Neural cell (in vitro differentiated cells): ENCODE measurements around the gene SHF. TPM values are rescaled to one million over a fixed set of nuclear protein-coding genes. Genes with fewer than 3 reads are reported as not detected.

Source experiments
- H2AFZ ChIP-seq: fragments of 200-600, 300-800 bp; sonication (generic), shearing (Covaris generic); 2 replicates; pipeline ENCODE4 v1.6.0; 2014; ENCODE audit warnings: low read depth, mild to moderate bottlenecking, antibody characterized with exemption, low read length, moderate library complexity
- H3F3A ChIP-seq: fragments of 200-600 bp; shearing (Covaris generic); 2 replicates; pipeline ENCODE4 v1.6.1; 2016; ENCODE audit warnings: mild to moderate bottlenecking, moderate library complexity, mixed read lengths, antibody characterized with exemption, low read length; ENCODE audit not compliant: insufficient read depth, poor library complexity, severe bottlenecking
- H3K27ac ChIP-seq: fragments of 200-600, 300-800 bp; sonication (generic), shearing (Covaris generic); 2 replicates; pipeline ENCODE4 v1.5.1; 2014; ENCODE audit warnings: mild to moderate bottlenecking, low read length, moderate library complexity
- H3K27me3 ChIP-seq: fragments of 300-800, 200-600 bp; sonication (generic), shearing (Covaris generic); 2 replicates; pipeline ENCODE4 v1.6.0; 2014; ENCODE audit warnings: mild to moderate bottlenecking, low read depth, low read length, moderate library complexity; ENCODE audit not compliant: insufficient read depth
- H3K36me3 ChIP-seq: fragments of 300-800, 200-600 bp; sonication (generic), shearing (Covaris generic); 2 replicates; pipeline ENCODE4 v1.5.1; 2014; ENCODE audit warnings: mild to moderate bottlenecking, antibody characterized with exemption, low read length, moderate library complexity; ENCODE audit not compliant: insufficient read depth
- H3K4me2 ChIP-seq: fragments of 300-800, 200-600 bp; sonication (generic), shearing (Covaris generic); 2 replicates; pipeline ENCODE4 v1.6.0; 2014; ENCODE audit warnings: mild to moderate bottlenecking, low read length
- H3K4me3 ChIP-seq: fragments of 300-800, 200-600 bp; sonication (generic), shearing (Covaris generic); 2 replicates; pipeline ENCODE4 v1.5.1; 2014; ENCODE audit warnings: mild to moderate bottlenecking, low read length, moderate library complexity
- H3K79me2 ChIP-seq: fragments of 200-600 bp; shearing (Covaris generic); replicated peaks from 2 replicates; pipeline ENCODE4 v1.6.0; 2014; ENCODE audit warnings: mild to moderate bottlenecking, low read length, moderate library complexity; ENCODE audit not compliant: insufficient read depth
- H3K9ac ChIP-seq: fragments of 300-800, 200-600 bp; sonication (generic), shearing (Covaris generic); 2 replicates; pipeline ENCODE4 v1.6.1; 2016; ENCODE audit warnings: mild to moderate bottlenecking, low read length, mixed read lengths
- H3K9me2 ChIP-seq: fragments of 200-600 bp; shearing (Covaris generic); 2 replicates; pipeline ENCODE4 v1.6.1; 2016; ENCODE audit warnings: mild to moderate bottlenecking, low read length, mixed read lengths; ENCODE audit not compliant: insufficient read depth
- H3K9me3 ChIP-seq: fragments of 200-600, 300-800 bp; sonication (generic), shearing (Covaris generic); 2 replicates; pipeline ENCODE4 v1.6.1; 2016; ENCODE audit warnings: mild to moderate bottlenecking, mixed run types, low read length, moderate library complexity, mixed read lengths
- H4K20me1 ChIP-seq: fragments of 200-600 bp; shearing (Covaris generic); 2 replicates; pipeline ENCODE4 v1.6.1; 2016; ENCODE audit warnings: mild to moderate bottlenecking, mixed run types; ENCODE audit not compliant: insufficient read depth
- CTCF ChIP-seq: fragments of 450-650 bp; IDR thresholded peaks from 2 replicates; pipeline ENCODE4 v1.5.1; 2014; ENCODE audit warnings: antibody characterized with exemption, mild to moderate bottlenecking, moderate library complexity; ENCODE audit not compliant: poor library complexity, severe bottlenecking
- EP300 ChIP-seq: fragments of 450-650 bp; conservative IDR thresholded peaks from 2 replicates; pipeline ENCODE4 v1.6.1; 2014; ENCODE audit warnings: antibody characterized with exemption, mild to moderate bottlenecking, moderate library complexity; ENCODE audit not compliant: poor library complexity, severe bottlenecking
- EZH2 ChIP-seq: fragments of 200-600, 300-800 bp; shearing (Covaris generic), sonication (generic); IDR thresholded peaks from 2 replicates; pipeline ENCODE4 v1.6.1; 2014; ENCODE audit warnings: antibody characterized with exemption, low read length, borderline replicate concordance, mild to moderate bottlenecking; ENCODE audit not compliant: insufficient read depth, poor library complexity, severe bottlenecking
- MXI1 ChIP-seq: fragments of 450-650 bp; conservative IDR thresholded peaks from 2 replicates; pipeline ENCODE4 v1.6.1; 2014; ENCODE audit warnings: antibody characterized with exemption, mild to moderate bottlenecking; ENCODE audit not compliant: poor library complexity, severe bottlenecking
- POLR2AphosphoS5 ChIP-seq: IDR thresholded peaks from 2 replicates; pipeline ENCODE4 v1.6.1; 2012
- RAD21 ChIP-seq: fragments of 450-650 bp; conservative IDR thresholded peaks from 2 replicates; pipeline ENCODE4 v1.6.1; 2014; ENCODE audit warnings: antibody characterized with exemption, mild to moderate bottlenecking, moderate library complexity
- REST ChIP-seq: IDR thresholded peaks from 2 replicates; pipeline ENCODE4 v1.6.1; 2012; ENCODE audit warnings: borderline replicate concordance
- SMC3 ChIP-seq: fragments of 450-650 bp; conservative IDR thresholded peaks from 2 replicates; pipeline ENCODE4 v1.6.1; 2014; ENCODE audit warnings: antibody characterized with exemption, mild to moderate bottlenecking, moderate library complexity; ENCODE audit not compliant: poor library complexity
- TAF1 ChIP-seq: IDR thresholded peaks from 2 replicates; pipeline ENCODE4 v1.6.1; 2012; ENCODE audit warnings: low read depth
- polyA plus RNA-seq: library from polyadenylated mRNA; depleted of rRNA; stranded (reverse); fragments of >200 nt; gene quantifications from 2 replicates; pipeline ENCODE4 v1.2.3, GENCODE V29; 2014

Gene SHF
- polyA plus RNA-seq, 1 donor from 2014 or later = 41.5 TPM

DNA sequence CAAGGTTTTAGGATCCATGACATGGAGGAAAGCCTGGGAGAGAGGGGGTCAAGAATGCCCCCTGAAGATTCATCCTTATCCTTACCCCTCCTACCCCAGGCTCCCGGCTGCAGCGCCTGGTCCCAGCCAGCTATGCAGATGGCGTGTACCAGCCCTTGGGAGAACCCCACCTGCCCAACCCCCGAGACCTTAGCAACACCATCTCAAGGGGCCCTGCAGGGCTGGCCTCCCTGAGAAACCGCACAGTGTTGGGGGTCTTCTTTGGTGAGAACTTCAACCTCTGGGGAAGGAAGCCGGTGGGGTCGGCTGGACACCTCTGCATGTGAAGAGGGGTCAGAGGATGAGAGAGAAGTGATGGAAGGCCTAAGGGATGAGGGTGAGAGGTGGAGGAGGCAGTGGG lies 53.7 kb downstream of the SHF start:
- TF ChIP-seq CTCF (no peak), REST (no peak), MXI1 (no peak), TAF1 (no peak), EP300 (no peak), RAD21 (no peak), POLR2AphosphoS5 (no peak), EZH2 (no peak), SMC3 (no peak)
- no peaks in the 10 kb centered on the region for H3K9me2 ChIP-seq
- no peak overlapping the region for H3K9ac ChIP-seq
- no peaks in the 10 kb centered on the region for H3K36me3 ChIP-seq
- H3F3A ChIP-seq = no peaks in the 10 kb centered on the region
- peaks cover 74% of the 10 kb centered on the region for H3K27me3 ChIP-seq
- no peak overlapping the region for H3K4me2 ChIP-seq
- no peaks in the 10 kb centered on the region for H3K79me2 ChIP-seq
- no peaks in the 10 kb centered on the region for H4K20me1 ChIP-seq
- H3K27ac ChIP-seq = no peak overlapping the region
- H2AFZ ChIP-seq = no peak overlapping the region
- H3K9me3 ChIP-seq = no peaks in the 10 kb centered on the region
- H3K4me3 ChIP-seq = no peak overlapping the region

- Histone ChIP-seq H3K9ac (no peak overlapping the region), H3F3A (no peaks in the 10 kb centered on the region), H2AFZ (no peak overlapping the region), H3K4me3 (no peak overlapping the region), H3K27me3 (peaks cover 79% of the 10 kb centered on the region), H4K20me1 (no peaks in the 10 kb centered on the region), H3K4me2 (no peak overlapping the region), H3K79me2 (no peaks in the 10 kb centered on the region), H3K27ac (no peak overlapping the region), H3K9me3 (no peaks in the 10 kb centered on the region), H3K9me2 (no peaks in the 10 kb centered on the region), H3K36me3 (no peaks in the 10 kb centered on the region)
- no peak for TF ChIP-seq REST
- no peak for TF ChIP-seq POLR2AphosphoS5
- TF ChIP-seq EZH2 = no peak
- no peak for TF ChIP-seq TAF1
- TF ChIP-seq SMC3 = no peak
- no peak for TF ChIP-seq EP300
- no peak for TF ChIP-seq CTCF
- TF ChIP-seq MXI1 = no peak
- no peak for TF ChIP-seq RAD21
These were observed 54.2 kb downstream of the SHF start for GRCh38 chr15:45133561-45133920.
